SK-N-SH treated with all-trans-retinoic acid at 6 μM for 48 hours (cell line): ENCODE data around the gene MTHFD2.
"Not testable (repeated sequence)": the region's sequence is repeated elsewhere in the genome, so short reads cannot be mapped to it uniquely, and the experiment has no call there.

ENCODE experiments used
- ATAC-seq: fragments of 200-7000 bp; cut with Tn5 transposase; 3 replicates; pipeline ENCODE4 v1.9.1; 2020; ENCODE audit warnings: mild to moderate bottlenecking, moderate library complexity
- ARNTL ChIP-seq: fragments of 450-650 bp; formaldehyde crosslinking; IDR thresholded peaks from 2 replicates; pipeline ENCODE4 v1.5.0; 2020; ENCODE audit warnings: low read depth, mild to moderate bottlenecking, moderate library complexity, borderline replicate concordance
- BACH2 ChIP-seq: fragments of 250-450 bp; sonication (Bioruptor Pico); IDR thresholded peaks from 2 replicates; pipeline ENCODE4 v1.9.0; 2021; ENCODE audit warnings: mild to moderate bottlenecking, borderline replicate concordance
- CSDC2 ChIP-seq: fragments of 250-450 bp; sonication (Bioruptor Pico); IDR thresholded peaks from 2 replicates; pipeline ENCODE4 v1.5.0; 2020; ENCODE audit warnings: mild to moderate bottlenecking, moderate library complexity
- CSRNP3 ChIP-seq: fragments of 250-450 bp; sonication (Bioruptor Pico); IDR thresholded peaks from 2 replicates; pipeline ENCODE4 v1.5.1; 2021; ENCODE audit warnings: mild to moderate bottlenecking, moderate library complexity
- ESRRG ChIP-seq: fragments of 250-450 bp; sonication (Bioruptor Pico); IDR thresholded peaks from 2 replicates; pipeline ENCODE4 v1.6.1; 2021; ENCODE audit warnings: mild to moderate bottlenecking
- GLIS3 ChIP-seq: fragments of 250-450 bp; sonication (Bioruptor Pico); IDR thresholded peaks from 2 replicates; pipeline ENCODE4 v1.5.0; 2020; ENCODE audit warnings: mild to moderate bottlenecking, moderate library complexity
- ISL1 ChIP-seq: fragments of 250-450 bp; sonication (Bioruptor Pico); IDR thresholded peaks from 2 replicates; pipeline ENCODE4 v2.1.2; 2022; ENCODE audit warnings: mild to moderate bottlenecking, moderate library complexity
- OSR1 ChIP-seq: fragments of 250-450 bp; sonication (Bioruptor Pico); IDR thresholded peaks from 2 replicates; pipeline ENCODE4 v1.8.0; 2022; ENCODE audit warnings: moderate library complexity, mild to moderate bottlenecking, inconsistent platforms
- PATZ1 ChIP-seq: fragments of 250-450 bp; sonication (Bioruptor Pico); IDR thresholded peaks from 2 replicates; pipeline ENCODE4 v1.8.0; 2020; ENCODE audit warnings: mild to moderate bottlenecking, moderate library complexity, borderline replicate concordance
- POU6F1 ChIP-seq: fragments of 250-450 bp; sonication (Bioruptor Pico); IDR thresholded peaks from 2 replicates; pipeline ENCODE4 v1.8.0; 2021; ENCODE audit warnings: low read depth, mild to moderate bottlenecking, moderate library complexity, borderline replicate concordance
- RARB ChIP-seq: fragments of 250-450 bp; sonication (Bioruptor Pico); IDR thresholded peaks from 2 replicates; pipeline ENCODE4 v1.8.0; 2021; ENCODE audit warnings: mild to moderate bottlenecking, moderate library complexity
- SNAI2 ChIP-seq: fragments of 250-450 bp; sonication (Bioruptor Pico); IDR thresholded peaks from 2 replicates; pipeline ENCODE4 v1.5.0; 2020; ENCODE audit warnings: mild to moderate bottlenecking, moderate library complexity
- TCF4 ChIP-seq: fragments of 250-450 bp; sonication (Bioruptor Pico); IDR thresholded peaks from 2 replicates; pipeline ENCODE4 v1.8.0; 2021; ENCODE audit warnings: mild to moderate bottlenecking, moderate library complexity, borderline replicate concordance
- TOX ChIP-seq: fragments of 250-450 bp; sonication (Bioruptor Pico); IDR thresholded peaks from 2 replicates; pipeline ENCODE4 v1.8.0; 2021; ENCODE audit warnings: mild to moderate bottlenecking, moderate library complexity, borderline replicate concordance
- TSHZ2 ChIP-seq: fragments of 250-450 bp; sonication (Bioruptor Pico); IDR thresholded peaks from 2 replicates; pipeline ENCODE4 v1.5.0; 2020; ENCODE audit warnings: mild to moderate bottlenecking, moderate library complexity
- ZC3H10 ChIP-seq: fragments of 250-450 bp; sonication (Bioruptor Pico); IDR thresholded peaks from 2 replicates; pipeline ENCODE4 v1.5.1; 2021; ENCODE audit warnings: mild to moderate bottlenecking, moderate library complexity
- ZFP30 ChIP-seq: fragments of 450-650 bp; formaldehyde crosslinking; IDR thresholded peaks from 2 replicates; pipeline ENCODE4 v1.5.0; 2022; ENCODE audit warnings: mild to moderate bottlenecking, moderate library complexity
- ZNF70 ChIP-seq: fragments of 450-650 bp; formaldehyde crosslinking; IDR thresholded peaks from 2 replicates; pipeline ENCODE4 v1.5.0; 2020; ENCODE audit warnings: mild to moderate bottlenecking, moderate library complexity
- ZNF8 ChIP-seq: fragments of 450-650 bp; formaldehyde crosslinking; IDR thresholded peaks from 2 replicates; pipeline ENCODE4 v1.5.0; 2020; ENCODE audit warnings: mild to moderate bottlenecking, moderate library complexity

The MTHFD2 gene

GRCh38 chr2:74226648-74227213 lies 28.3 kb downstream of the MTHFD2 start:
- TF ChIP-seq ZNF8 (CRISPR knock-in tag) (no peak), TCF4 (CRISPR knock-in tag) (no peak), ZC3H10 (no peak), GLIS3 (CRISPR knock-in tag) (no peak), ZNF70 (no peak), BACH2 (no peak), PATZ1 (CRISPR knock-in tag) (no peak), ESRRG (CRISPR knock-in tag) (no peak), ZFP30 (no peak), CSRNP3 (CRISPR knock-in tag) (no peak), TSHZ2 (CRISPR knock-in tag) (no peak), RARB (CRISPR knock-in tag) (no peak)
- ATAC-seq, result no peak

- no peak for ATAC-seq
- no peak for TF ChIP-seq CSRNP3 (CRISPR knock-in tag)
- TF ChIP-seq GLIS3 (CRISPR knock-in tag), result no peak
- no peak for TF ChIP-seq ARNTL (CRISPR knock-in tag)
- no peak for TF ChIP-seq TOX
- TF ChIP-seq, all 23 proteins: peak for 0
Observed at GRCh38 chr2:74227646-74228045, 29.2 kb downstream of the MTHFD2 start.

- ATAC-seq, result no peak
- no peak for TF ChIP-seq PATZ1 (CRISPR knock-in tag)
- no peak for TF ChIP-seq SNAI2 (CRISPR knock-in tag)
- TF ChIP-seq POU6F1 (CRISPR knock-in tag), result no peak
- TF ChIP-seq TOX, result no peak
- TF ChIP-seq ISL1 (CRISPR knock-in tag), result no peak
- TF ChIP-seq OSR1 (CRISPR knock-in tag), result no peak
- no peak for TF ChIP-seq ZNF70
- no peak for TF ChIP-seq ZNF8 (CRISPR knock-in tag)
- TF ChIP-seq CSDC2 (CRISPR knock-in tag), result no peak
Observed at GRCh38 chr2:74228772-74229171, 30.4 kb downstream of the MTHFD2 start.

GRCh38 chr2:74229865-74230264 lies 31.4 kb downstream of the MTHFD2 start:
- not testable (repeated sequence) for ATAC-seq
